A204.1 (cell line): ENCODE measurements around the gene RUFY4.

Experiments used
- FAIRE-seq: peaks from 2 replicates; lab custom pipeline; 2012; peaks lifted over from hg19 to GRCh38; lab: Jason Lieb, UNC

The RUFY4 gene

DNA sequence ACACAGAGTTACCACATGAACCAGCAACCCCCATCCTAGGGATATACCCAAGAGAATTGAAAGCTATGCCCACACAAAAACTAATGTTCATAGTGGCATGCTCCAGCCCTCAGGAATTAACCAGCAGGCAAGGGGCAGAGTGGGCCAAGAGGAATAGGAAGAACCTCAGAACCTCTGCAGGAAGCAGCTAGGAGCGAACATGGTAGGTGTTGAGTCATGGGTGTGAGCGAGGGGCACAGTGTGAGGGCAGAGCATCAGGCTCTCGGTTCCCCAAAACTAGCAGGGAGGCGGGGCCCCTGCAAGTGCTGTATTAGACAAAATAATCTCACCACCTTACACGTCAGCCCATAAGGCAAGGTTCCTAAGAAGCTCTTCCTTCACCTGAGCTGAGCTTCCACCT is 5.6 kb upstream of the RUFY4 start:
- FAIRE-seq: no peak

DNA sequence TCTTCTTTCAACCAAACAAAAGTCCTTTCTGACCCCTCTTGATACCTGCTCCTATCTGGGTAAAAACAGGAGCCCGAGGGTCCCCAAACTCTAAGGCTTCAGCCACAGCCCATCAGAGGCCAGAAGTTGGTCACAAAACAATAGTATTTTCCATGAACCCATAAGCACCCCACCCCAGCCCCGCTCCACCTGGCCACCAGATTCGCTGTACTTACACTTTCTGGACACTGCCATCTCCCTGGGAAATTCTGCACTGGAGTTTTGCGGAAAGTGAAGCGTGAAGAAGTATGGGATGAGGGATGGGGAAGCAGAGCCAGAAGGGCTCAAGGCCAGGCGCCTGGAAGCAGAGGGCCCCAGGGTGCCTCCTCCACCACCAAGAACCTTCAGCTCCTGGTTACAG is 5.2 kb upstream of the RUFY4 start:
- FAIRE-seq: no peak

DNA sequence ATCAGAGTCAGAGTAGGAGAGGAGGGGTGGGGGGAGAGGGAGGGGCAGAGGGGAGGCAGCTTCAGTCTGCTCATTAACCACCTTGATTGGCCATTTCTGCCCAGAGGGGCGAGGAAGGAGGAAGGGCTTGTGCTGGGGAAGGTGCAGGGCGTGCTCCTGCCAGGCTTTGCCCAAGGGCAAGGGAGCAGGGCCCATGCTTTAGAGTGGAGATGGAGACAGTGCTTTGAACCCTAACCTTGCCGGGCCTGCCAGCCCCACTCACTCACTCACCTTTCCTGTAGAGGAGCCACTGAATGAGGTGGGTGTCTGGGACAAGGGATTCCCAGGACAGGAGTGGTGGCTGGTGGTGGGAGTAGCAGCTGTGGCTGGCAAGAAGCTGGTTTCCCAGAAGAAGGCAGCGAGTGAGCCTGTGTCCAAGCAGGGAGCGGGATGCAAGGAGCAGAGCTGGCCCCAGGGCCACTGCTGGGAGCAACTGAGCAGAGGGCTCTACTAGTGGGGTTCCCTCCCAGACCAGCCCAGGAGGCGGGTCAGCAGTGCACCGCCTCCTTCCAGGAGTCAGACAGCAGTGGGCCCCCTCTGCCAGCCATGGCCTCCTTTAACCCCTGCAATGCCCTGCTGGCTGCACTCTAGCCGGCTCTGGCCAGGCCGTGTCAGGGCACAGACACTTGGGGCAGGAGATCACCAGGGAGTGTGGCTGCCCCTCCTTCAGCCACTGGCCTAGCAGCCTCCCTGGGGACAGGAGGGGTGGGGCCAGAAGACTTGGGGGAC is 3.6 kb upstream of the RUFY4 start:
- FAIRE-seq: no peak

DNA sequence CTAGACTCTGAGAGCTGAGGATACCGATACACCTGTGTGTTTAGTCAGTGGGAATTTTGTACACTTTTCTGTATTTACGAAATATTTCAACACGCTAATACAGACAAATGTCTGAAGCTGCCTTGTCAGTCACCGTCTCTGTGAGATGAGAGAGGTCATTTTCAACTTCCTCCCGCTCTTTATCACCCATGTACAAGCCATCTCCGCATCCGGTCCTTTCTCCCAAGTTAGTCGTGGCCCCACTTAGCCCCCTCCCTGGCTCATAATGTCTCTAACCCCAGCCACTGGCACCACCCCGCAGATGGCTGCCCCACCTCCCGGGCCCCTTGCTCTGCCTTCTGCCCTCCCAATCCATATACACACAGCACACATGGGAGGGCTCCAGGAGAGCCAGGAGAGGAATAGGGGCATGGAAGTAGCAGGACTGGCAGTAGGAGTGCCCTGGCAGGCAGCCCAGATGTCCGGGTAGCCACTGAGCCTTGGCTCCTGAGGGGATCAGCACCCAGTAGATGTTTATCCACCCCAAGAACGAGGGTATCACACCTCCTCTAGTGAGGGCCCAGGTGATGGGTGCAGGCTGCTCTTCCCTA is 2.0 kb upstream of the RUFY4 start:
- no peak for FAIRE-seq

DNA sequence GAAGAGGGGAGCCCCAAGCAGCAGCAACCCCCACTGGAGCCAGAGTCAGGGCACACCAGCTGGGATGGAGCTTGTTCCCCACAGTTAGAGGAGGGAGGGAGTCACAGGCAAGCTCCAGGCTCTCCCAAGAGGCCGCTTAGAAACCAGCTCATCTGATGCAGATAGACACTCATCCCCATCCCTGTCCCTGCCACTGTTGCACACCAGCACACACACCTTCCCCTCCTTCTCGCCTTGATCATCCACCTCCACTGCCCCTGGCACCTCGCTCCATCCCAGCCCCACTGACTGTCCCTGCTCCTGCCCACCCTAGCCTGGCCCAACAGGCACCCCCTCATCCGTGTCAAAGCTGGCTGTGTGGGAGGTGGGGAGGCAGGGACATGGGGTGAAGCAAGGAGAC is 1.5 kb upstream of the RUFY4 start:
- no peak for FAIRE-seq

DNA sequence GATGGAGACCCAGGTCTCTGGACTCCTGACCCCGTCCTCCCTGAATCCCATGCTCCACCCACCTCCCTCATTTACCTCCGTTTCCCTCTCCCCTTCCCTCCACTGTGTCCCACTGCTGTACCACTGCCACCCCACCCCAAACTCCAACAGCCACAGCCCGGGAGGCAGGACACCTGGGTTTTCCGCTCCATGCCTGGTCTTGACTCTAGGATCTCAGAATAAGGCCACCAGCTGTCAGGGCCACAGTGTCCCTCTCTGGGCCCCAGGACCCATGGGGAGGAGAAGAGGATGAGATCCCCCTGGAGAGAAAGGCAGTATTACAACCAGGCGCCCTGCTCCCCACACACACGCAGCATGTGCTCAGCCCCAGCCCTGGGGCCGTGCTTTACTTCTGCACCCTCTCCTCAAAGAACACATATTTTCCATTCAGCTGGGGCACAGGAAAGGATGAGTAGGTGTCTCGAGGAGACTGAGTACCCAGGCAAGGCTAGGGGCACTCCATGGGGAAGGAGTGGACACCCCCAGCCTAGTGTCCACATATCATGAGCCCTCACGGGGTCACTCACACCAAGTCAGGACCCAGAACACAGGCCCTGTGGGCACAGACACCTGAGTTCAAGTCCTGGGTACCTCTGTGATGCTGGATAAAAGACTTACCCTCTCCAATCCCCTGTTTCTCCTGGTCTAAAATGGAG is 700 bp downstream of the RUFY4 start:
- no peak for FAIRE-seq

DNA sequence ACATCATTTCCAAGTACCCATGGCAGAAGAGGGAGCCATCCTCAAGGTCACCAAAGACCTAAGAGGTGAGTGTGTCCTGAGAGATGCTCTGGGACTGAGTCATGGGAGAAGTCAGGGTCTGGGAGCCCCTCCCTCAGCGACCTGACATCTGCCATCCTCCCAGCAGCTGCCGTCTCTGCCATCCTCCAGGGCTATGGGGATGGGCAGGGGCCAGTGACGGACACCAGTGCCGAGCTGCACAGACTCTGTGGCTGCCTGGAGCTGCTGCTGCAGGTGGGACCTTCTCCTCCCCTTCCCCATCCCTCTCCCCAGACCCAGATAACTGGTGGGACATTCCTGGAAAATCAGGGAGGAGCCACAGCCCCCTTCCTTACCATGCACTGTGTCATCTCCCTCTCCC is 1.5 kb downstream of the RUFY4 start:
- no peak for FAIRE-seq

DNA sequence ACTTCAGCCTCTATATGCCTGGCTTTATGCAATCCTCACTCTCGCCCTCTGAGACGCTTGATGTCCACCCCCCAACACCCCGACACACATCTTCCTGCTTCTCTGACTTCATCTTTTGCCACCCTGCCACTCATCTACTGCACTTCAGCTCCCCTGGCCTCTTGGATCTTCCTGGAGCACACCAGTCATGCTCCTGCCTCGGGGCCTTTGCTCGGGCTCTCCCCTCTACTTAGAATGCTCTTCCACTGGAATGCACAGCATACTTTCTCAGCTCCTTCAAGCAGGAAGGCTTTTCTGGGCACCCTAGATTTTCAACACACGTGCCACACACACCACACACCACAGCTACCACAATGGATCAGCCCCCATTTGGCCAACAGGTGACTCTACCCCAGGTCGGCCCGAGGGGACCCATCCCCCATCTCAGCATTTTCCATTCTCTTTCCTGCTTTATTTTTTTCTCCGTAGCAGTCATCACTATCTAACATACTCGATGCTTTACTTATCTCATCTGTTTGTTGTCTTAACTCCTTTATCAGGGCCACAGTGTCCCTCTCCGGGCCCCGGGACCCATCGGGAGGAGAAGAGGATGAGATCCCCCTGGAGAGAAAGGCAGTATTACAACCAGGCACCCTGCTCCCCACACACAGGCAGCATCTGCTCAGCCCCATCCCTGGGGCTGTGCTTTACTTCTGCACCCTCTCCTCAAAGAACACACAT is 2.3 kb downstream of the RUFY4 start:
- no peak for FAIRE-seq

DNA sequence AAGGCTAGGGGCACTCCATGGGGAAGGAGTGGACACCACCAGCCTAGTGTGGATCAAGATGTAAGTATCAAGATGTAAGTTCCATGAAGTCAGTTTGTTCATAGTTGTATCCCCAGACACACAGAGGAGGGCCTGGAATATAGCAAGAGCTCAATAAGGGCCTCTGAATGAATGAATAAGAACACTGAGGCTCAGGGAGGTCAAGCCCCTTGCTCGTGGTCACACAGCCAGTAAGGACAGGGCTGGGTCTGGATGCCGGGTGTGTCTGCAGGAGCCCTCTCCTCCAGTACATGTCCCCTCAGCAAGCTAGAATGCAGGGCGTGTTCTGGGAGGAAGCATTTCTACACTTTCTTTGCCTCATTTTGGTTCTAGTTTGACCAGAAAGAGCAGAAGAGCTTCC is 2.9 kb downstream of the RUFY4 start:
- FAIRE-seq: no peak

DNA sequence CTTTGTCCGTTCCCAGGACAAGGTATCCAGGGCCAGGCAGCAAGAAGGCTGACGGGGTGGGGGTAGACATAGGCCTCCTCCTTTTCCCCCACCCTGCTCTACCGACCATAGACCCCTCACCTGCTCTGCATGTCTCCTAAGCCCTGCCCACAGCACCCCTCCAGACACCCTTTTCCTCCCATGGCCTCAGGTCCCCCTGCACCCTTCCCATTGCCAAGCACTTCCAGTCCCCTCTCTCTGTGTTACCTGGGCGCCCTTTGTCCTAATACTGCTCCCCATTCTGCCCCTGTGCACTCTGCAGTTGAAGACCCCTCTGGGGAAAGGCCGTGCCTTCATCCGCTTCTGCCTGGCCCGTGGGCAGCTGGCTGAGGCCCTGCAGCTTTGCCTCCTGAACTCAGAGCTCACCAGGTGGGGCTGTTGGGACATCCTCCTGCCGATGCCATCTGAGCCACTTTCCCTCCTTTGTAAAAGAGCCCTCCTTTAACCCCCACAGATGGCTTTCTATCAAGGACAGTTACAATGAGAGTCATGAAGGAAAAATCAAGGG is 3.5 kb downstream of the RUFY4 start:
- FAIRE-seq: no peak

DNA sequence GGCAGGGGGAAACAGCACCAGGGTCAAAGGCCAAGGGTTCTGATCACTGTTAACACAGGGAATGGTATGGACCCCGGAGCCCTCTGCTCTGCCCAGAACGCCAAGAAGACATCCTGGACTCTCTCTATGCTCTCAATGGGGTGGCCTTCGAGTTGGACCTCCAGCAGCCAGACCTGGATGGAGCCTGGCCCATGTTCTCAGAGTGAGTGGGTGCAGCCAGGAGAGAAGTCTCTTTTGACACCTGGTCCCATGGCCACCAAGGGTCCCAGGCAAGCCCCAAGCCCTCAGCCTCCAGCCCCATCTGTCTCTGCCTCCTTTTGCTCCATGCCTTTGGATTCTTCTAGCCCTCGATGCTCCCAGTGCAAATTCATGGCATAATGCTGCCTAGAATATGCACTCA is 4.1 kb downstream of the RUFY4 start:
- FAIRE-seq: no peak

DNA sequence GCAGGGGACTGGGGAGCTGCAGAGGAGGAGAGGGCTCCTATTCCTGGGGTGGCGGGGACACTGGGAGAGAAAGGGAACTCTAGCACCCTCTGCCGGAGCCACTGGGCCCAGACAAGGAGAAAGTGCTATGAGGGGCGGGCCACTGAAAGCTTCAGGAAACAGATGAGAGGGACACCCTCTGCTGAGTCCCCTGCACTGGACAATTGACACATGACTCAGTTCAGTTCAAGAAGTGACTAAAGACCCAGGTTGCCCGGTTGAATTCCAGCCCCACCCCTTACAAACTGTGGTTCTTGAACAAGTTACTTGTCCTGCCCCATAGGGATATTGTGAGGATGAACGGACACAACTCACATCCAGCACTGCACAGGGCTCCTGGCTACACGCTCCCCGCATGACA is 5.0 kb downstream of the RUFY4 start:
- FAIRE-seq: no peak

DNA sequence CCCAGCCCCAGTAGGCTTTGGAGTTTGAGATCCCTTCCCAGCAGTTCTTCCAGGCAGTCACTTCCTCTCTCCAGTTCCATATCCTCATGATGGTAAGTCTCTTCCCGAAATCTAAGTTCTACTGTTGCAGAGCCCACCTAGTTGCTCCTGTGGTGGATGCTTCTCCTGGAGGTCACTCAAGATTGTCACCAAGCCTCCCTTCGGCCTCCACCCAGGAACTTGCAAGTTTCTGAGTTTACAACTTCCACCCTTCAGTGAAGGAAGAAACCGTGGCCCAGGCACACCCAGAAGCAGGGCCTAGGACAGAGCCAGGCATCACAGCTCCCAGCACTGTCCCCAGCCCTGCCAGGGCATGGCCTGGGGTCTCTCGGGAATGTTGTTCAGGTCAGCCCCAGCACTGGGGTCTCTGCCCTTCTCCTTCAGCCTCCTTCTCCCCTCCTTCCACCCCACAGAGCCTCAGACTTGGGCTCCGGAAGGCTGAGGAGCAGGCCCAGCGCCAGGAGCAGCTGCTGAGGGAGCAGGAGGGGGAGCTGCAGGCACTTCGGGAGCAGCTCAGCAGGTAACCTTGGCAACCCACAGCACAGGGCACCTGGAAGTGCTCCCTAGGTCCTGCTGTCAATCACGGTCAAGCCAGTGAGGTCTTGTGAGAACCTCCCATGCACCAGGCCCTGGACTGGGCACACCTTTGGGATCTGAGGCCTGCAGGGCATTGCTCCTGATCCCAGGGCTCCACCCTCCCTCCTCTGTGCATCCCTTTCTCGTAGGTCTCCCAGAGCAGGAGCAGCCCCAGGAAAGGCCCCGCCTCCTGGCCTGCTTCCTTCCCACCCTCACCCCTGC is 7.1 kb downstream of the RUFY4 start:
- FAIRE-seq: no peak

DNA sequence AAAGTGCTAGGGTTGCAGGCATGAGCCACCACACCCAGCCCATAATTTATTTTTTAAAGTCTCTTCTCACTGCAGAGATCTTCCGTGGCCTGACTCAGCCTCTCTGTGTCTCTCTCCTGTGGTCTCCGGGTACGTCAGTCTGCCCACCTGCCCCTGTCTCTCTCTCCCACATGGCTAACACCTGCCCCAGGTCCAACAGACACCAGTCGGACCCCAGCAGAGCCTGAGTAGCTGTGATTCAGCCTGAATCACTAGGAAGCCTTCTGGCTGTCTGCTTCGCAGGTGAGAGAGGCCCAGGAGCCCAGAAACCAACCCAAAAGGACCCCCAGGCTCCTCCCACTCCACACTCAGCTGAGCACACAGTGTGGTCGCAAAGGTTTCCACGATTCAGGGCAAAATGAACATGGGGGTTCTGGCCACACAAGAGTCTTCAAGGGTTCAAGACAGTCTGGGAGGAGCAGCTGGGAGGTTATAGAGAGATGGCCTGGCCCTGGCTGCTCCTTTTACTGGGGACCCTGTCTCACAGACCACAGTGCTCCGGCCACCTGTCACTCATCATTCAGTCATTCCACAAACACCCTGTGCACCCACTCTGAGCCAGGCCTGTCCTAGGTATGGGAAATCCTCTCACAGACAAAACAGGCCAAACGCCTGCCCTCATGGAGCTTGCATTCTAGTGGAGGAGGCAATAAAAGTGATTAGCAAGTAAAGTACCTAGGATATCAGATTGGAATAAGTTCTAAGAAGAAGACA is 8.6 kb downstream of the RUFY4 start:
- FAIRE-seq: no peak

DNA sequence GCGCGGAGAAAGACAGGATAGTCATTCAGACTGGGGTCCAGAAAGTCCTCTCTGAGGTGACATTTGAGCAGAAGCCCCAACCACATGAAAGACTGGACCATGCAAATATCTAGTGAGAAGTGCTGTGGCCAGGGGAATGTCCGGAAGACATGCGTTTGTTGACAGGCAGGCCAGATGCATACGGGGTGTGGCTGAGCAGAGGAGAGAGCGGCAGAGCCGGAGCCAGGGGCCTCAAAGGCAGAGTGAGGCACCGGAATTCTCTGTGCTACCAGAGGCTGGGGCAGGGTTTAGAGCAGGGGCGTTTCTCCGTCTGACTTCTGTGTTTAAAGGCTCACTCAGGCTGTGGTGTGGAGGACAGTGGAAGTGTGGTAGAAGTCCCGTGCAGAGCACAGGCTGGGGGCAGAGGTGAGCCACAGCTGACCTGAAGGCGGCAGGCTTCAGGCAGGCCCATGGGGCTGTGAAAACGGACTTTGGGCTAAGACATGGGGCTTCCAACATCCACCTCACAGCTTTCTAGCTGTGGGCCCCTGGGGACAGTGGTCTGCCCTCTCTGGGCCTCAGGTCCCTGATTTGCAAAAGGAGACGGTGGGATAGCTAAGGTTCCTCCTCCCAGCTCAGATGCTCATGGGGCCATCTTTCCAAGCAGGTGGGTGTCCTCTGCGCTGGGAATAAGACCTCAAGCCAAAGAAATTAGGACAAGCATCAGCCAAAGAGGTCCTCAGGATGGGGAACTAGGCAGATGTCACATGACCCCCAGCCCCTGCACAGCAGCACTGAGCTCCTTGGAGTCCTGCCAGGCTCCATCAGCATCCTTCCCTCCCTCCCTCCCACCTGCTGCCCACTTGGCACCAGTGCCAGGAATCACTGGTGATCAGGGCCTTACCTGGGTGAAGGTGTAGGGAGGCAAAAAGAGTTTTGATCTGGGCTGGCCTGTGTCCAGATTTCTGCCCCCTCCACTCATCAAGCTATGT is 11.2 kb downstream of the RUFY4 start:
- no peak for FAIRE-seq

DNA sequence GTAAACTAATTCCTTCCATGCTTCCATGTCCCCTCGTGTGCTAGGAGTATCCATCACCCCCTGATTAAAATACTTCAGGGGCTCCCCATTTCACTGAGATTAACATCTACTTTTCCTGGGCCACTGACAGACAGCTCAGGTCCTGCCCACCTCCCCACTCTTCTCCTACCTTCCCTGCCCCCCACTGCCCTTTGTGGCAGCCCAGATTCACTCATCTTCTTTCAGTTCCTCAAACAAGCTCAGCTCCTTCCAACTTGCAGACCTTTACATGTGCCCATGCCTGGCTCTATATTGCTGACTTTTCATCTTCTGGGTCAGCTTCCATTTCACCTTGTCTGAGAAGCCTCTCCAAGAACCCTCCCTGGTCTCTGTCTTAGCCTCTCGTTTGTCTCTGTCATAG is 12.0 kb downstream of the RUFY4 start:
- no peak for FAIRE-seq

DNA sequence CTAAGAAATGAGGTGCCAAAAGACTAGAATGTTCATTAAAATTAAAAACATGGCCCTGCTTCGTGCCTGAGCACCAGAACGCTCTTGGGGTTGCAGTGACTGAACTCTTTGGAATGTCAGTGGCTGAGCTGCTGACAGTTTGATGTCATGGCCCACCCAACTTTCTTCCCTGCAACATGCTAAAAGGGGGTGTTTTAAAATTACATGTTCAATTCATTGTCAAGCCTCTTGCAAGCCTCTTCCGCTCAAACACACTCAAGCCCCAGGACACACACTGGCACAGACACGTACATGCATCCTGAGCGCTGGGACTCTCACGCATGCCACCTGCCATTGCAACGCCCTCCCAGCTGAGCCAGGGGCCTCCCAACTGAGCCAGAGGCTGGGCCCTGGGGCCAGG is 12.6 kb downstream of the RUFY4 start:
- no peak for FAIRE-seq

DNA sequence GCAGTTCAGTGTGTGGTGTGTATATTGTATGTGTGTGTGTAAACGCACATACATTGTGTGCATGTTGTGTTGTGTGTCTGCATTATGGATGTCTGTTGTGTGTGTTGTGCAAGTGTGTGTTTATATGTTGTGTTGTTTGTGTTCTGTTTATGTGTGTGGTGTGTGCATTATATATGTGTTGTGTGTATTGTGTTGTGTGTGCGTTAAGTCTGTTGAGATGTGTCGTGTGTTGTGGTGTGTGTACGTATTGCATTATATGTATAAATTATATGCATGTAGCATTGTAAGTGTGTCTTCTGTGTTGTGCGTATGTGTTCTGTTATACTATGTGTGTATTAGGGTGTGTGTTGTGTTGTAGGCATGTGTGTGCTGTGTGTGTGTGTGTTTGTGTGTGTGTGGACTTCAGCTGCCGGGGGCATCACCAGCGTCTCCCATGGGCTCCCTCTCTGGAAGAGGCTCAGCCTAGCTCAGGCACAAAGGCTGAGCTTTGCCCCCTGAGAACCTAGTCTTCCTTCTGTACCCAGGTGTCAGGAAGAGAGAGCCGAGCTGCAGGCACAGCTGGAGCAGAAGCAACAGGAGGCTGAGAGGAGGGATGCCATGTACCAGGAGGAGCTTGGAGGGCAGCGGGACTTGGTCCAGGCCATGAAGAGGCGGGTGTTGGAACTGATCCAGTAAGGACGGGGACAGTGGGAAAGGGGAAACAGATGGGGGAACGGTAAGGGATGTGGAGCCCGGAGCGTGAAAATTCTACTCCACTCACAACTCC is 13.7 kb downstream of the RUFY4 start:
- no peak for FAIRE-seq

DNA sequence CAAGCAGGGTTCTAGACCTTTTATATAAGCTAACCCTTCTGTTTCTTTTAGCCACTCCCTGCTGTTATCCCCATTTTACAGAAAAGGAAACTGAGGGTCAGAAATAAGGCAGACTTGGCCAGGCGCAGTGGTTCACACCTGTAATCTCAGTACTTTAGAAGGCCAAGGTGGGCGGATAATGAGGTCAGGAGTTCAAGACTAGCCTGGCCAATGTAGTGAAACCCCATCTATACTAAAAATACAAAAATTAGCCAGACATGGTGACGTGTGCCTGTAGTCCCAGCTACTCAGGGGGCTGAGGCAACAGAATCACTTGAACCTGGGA is 14.3 kb downstream of the RUFY4 start:
- FAIRE-seq: no peak
